Stimulated activated CD8-positive, alpha-beta memory T cell treated with anti-CD3 and anti-CD28 coated beads, Interleukin-12 subunit alpha, Interleukin-12 subunit beta, amount 100 ng/mL, for 4 hours (primary cell): Measurements from ENCODE around the gene KAT2A.

Experiments
- DNase-seq: peaks from one replicate; pipeline ENCODE4 v3.0.0-alpha.2; 2020; ENCODE audit warnings: low read depth

KAT2A gene

DNA sequence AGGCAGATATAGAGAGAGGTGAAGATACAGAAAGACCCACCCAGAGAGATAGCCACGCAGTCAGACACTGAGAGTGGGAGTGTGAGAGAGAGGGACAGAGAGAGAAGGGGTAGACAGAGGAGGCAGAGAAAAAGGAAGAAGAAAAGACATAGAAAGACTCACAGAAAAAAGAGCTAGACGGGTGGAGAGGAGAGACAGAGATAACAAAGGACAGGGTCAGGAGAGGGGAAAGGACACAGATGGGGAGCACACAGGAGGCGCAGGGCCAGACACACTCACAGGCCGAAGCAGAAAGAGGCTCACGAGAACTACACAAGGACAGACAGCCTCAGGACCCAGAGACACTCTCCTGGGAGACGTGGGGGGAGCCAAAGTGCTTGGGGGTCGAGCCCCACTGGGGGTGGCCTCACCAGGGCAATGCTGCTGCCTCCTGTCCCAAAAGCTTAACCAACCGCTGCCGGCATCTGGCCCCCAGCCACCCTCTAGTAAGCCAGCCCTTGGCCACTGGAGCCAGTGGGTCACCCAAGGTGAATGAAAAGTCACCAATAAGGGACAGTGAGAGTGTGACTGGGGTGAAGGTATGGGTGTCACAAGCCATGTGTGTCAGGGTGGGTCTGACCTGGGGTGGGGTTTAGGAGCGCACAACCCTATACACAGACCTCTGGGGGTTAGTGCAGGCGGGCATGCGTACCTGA lies 26.6 kb downstream of the KAT2A start:
- DNase-seq, result no peak

DNA sequence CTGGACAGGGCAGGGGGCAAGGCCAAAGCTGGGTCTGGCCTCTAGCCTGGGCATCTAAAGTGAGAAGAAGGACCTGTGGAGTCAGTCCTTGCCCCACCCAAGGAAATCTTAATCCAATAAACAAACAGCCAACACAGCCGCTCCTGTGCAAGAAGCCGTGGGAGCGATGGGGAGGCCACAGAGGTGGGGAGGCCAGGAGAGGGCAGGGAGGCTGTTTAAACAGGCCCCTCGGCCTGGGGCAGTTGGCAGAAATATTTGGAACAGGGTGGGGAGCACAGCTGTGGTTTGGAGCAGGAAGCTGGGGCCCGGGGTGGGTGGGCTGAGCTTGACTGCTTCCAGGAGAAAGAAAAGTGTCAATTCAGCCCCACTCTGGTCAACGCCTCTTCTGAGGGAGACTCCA lies 28.2 kb downstream of the KAT2A start:
- DNase-seq, result no peak

DNA sequence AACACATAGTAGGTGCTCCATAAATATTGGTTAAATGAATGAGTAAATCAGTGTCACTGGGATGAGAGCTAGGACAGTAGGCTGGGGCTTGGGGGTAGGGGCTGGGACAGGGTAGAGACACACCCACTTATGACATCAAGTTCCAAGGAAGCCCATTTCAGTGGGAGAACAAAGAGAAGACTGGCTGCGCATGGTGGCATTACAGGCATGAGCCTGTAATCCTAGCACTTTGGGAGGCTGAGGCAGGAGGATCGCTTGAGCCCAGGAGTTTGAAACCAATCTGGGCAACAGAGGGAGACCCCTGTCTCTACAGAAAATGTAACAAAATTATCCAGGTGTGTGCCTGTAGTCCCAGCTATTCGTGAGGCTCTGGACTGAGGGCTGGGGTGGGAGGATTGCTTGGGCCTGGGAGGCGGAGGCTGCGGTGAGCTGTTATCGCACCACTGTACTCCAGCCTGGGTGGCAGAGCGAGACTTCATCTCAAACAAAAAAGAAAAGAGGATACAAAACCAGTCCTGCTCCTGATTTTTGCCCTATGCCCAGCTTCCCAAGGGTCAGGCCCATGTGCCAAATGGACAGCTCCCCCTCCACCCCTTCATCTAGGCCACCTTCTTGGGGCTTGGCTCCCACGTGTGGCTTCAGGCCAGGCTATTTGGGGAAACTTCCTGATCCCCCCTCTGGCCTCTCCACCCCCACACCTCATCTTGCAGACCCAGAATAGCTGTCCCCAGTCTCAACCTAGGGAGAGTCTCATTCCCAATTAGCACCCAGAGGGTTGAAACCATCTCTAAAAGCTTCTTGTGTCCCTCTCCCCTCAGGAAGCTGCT lies 30.0 kb downstream of the KAT2A start:
- DNase-seq, result no peak

DNA sequence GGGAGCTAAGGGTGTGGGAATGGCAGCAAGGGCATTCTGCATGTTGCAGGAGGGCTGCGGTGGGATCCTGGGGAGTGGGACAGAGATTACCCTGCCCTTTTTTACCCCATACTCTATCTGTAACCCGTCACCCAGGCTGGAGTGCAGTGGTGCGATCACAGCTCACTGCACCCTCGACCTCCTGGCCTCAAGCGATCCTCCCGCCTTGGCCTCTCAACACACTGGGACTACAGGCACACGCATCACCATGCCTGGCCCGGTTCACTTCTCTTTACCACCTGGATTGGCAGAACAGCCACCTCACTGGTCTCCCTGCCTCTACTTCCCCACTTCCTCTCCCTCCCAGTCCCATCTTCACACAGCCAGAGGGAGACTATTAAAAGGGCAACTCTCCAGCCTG lies 32.4 kb downstream of the KAT2A start:
- no peak for DNase-seq

DNA sequence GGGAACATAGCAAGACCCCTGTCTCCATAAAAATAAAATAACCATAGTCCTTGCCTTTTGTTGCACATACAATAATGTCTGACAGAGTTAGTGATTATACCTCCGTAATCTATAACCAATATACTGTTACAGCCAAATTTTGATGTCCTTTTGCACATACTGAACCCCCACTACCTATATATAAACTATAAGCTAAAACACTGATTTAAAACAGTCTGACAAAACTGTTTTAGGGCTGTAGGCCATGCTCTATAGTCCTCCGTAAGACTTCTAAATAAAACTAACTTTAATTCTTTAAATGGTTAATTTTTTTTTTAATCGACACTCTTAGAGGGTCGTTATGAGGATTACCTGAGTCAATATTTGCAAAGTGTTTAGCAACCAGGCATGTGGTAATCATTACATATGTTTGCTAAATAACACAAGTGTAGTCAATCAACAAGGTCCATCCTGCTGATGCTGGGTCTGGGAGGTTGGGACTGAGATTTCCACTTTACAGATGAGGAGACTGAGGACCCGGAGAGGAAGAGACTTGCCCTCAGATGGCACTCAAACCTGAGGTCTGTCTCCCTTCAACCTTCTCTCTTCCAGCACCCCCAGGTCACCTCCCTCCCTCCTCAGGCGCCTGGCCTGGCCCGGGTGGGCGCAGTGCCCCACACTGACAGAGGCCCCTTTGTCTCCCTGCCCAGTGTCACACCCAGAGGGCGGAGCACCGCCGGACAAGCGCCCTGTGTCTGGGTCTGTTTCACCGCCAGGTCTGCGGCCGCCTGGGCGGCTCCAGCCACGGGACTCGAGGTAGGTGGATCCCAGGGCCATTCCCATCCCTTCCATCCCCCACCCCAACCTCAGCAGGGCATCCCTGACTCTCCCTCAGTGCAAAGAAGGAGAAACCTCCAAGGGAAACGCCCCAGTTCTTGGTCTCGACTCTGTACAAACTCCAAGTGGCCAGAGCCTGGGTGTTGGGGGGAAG lies 33.1 kb downstream of the KAT2A start:
- DNase-seq, result no peak

DNA sequence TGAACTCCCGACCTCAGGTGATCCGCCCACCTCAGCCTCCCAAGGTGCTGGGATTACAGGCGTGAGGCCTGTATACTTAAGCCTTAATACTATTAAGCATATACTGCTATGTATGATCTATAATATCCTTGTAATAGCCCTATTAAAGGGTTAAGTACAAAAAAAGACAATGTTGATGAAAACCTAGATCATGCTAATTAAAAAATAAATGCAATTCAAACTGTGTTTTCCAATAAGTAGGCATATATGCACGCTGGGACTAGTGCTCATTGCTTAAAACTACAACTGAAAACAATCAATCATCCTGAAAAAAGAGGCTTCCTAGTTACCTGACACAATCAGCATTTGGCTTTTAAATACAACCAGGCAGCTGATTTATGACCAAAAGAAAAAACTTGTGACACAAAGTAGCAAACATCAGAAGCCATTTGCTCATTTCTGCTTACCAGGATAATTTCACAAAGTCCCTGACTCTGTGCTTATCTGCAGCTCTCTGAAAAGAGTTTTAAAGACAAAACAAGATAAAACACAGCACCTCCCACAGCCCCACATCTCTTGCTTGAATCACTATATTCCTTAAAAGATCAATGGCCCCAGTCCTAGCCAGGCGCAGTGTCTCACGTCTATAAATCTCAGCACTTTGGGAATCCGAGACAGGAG lies 34.0 kb downstream of the KAT2A start:
- DNase-seq, result no peak

DNA sequence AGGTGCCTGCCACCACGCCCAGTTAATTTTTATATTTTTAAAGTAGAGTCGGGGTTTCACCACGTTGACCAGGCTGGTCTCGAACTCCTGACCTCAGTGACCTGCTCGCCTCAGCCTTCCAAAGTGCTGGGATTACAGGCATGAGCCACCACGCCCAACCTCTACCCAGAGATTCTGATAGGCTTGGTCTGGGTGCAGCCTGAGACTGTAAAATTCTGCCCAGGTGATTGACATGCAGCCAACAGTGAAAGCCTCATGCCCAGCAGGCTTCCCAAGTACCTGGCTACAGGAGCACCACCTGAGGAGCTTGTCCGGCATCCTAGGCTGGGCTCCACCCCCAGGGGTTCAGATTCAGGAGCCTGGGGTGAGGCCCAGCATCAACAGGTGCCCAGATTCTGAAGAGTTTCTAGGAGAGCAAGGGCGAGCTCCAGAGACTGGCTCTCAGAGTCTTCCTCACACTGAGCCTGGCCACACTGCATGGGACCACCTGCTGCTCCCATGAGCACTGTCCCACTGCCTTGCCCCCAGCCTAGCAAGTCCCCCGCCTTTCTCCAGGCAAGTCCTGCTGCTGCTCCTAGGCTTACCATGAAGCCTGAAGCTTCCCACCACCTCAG lies 39.5 kb downstream of the KAT2A start:
- no peak for DNase-seq

DNA sequence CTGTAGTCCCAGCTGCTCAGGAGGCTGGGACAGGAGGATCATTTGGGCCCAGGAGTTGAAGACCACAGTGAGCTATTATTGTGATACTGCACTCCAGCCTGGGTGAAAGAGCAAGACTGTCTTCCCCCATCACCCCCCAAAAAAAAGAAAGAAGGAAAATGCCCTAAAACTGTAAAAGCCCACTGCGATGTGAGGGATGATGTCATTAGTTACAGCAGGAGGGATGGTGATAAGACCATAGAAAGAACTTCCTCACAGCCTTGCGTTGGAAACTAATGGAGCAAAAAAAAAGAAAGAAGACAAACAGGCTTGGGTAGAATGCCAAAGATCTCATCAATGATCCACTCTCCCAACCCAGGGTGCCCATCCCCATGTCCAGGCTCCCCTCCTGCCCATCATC lies 41.6 kb downstream of the KAT2A start:
- no peak for DNase-seq

DNA sequence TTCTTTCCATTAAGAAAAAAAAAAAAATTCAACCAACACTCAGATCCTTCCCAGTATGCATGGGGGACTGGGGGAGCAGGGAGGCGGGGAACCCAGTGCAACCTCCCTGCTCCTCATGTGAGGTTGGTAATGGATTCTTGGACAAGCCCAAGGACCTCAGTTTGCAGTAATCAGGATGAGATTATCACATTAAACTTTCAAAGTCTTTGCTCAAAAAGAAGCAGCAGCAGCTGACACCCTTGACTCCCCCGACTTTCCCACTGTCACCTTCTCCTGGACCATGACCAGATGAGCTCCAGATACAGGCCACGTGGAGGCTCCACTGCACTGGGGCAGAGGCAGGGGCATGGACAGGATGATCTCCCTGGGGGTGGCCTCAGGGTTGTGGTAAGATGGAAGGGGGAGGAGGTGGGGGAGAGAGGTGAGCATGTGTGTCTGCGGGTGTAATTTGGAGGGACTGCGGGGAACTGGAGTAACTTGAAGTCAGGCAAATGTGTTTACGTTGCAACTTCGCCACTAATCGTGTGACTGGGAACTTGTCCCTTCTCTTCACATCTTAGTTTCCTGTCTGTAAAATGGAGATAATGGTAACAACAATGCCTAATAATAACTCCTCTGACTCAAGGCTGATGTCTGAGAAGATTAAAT lies 42.6 kb downstream of the KAT2A start:
- no peak for DNase-seq

DNA sequence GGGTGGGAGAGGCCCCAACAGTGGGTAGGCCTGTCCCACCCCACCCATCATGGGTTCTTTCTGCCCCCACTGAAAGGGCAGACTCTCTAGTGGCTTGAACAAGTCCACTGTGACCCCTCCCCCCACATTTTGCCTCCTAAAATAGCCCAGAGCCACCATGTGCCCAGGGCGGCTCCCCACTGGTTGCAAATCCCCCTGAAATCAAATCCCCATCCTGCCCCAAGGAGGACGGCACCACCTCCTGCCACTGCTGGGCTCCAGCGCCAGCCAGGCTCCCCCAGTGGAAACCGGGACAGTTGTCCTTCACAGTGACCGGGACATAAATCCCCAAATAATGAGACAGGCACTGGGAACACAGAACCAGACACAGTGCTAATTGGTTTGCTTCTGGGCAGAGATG lies 43.4 kb downstream of the KAT2A start:
- no peak for DNase-seq

DNA sequence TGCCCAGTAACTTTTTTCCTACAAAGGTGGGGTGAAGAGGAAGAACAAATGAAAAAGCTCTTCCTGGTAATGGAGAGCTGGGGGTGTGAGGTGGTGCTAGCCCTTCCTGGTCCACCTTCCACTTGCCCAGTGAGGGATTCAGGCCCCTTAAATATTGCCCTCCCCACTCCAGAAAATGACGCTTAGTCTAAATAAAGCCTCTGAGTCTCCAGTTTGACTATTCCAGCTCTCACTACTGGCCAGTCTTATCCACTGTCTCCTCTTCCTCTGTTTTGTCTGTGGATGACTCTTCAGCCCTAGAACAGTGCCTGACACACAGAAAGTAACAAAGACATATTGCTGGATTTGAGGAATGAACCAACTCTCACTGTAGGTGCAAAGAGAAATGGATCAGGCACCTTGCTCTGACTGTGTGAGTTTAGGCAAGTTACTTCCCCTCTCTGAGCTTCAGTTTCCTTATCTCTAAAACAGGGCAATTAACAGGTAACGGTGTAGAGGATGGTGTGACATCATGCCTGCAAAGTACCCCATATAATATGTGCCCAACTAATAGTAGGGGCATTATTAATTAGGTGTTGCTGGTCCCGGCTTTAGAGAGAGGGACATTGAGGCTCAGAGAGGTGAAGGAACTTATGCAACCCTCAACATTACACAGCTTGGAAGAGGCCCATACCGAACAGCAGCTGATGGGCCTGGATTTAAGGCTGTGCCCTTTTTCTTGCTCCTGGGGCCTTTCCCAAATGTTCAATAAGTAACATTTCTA lies 44.2 kb downstream of the KAT2A start:
- no peak for DNase-seq

DNA sequence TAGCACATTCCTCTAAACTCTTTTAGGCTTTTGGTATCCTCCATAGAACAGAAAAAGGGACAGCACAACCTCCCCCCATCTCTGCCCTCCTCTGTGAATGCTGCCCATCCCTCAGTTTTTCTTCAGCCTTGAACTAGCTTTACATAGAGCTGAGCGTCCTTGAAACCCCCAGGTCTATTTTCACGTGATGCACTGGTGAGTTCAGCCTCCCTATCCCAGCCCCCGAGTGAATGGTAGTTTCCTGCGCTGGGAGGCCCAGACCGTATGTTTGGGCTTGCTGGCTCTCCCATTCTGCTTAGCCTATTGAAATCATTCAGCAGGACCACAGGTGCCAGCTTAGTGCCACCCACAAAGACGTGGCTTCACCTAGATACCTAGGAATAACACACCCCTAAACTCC lies 45.4 kb downstream of the KAT2A start:
- no peak for DNase-seq

DNA sequence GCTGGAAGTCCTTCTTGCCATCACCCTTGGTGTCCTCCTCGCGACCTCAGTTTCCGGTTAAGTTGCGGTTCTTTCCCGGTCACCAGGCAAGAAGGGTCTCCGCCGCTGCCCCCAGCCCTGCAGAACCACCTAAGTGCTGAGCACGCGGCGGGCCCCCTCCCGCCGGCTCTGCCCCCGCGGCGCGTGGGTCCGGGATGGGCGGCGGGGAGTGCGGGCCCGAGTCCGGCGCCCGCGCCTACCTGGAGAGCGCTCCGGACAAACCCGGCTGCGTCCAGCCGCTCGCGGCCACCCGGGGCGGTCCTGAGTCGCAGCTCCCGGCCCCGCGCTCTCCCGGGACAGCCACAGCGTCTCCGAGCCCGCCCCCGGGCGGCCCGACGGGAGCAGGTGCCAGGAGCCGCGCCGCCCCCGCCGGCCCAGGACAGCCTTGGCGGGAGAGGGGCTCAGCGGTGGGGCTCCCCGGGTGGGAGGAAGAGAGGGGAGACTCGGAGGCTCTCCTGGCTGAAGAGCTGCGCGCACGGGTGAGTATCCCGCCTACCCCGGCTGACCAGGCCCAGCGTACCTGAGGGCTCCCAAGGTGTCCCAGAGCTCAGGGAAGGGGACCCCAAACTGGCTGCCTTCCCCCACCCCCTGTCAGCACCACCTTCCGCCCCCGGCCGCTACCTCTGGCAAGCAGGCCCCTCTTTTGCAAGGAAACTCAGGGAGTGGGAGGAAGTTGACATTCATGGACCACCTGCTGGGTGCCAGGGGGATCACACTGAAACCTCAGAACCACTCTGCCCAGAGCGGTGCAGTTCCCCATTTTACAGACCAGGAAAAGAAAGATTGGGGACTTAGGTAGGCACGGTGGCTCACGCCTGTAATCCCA lies 48.6 kb downstream of the KAT2A start:
- no peak for DNase-seq

DNA sequence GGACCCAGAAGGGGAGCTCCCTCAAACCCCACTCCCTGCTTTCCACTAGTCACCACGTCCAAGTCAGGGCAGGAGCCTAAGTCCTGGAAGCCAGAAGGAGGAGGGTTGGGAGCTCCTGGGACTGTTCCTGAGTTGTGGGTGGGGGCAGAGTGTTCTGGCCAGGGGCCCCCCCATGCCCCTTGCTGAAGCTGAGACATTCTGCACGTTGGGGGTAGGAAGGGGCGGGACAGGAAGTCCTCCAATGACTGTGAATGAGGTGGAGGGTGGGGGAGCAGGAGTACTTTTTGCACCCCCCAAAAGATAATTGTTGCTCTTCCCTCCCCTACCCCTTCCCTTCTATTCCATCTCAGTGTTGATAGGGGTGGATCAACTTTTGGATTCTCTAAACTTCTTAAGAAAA lies 49.4 kb downstream of the KAT2A start:
- no peak for DNase-seq

DNA sequence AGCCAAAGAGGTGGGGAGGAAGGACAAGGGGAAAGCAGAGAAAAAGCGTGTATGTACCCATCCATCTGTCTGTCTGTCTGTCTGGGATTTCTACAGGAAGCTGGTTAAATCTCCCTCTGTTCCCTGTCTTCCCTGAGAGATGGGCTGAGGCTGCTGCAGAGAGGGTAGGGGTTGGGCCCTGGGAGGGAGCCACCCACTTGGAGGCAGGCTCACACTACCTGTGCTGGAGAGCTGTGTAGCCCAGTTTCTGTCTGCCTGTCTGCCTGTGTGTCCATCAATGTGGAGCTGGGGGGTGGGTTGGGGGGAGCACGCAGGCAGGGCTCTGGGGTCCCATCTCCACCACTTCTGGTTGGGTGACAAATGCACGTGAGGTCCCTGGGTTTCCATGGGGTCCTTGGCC lies 52.2 kb downstream of the KAT2A start:
- no peak for DNase-seq

DNA sequence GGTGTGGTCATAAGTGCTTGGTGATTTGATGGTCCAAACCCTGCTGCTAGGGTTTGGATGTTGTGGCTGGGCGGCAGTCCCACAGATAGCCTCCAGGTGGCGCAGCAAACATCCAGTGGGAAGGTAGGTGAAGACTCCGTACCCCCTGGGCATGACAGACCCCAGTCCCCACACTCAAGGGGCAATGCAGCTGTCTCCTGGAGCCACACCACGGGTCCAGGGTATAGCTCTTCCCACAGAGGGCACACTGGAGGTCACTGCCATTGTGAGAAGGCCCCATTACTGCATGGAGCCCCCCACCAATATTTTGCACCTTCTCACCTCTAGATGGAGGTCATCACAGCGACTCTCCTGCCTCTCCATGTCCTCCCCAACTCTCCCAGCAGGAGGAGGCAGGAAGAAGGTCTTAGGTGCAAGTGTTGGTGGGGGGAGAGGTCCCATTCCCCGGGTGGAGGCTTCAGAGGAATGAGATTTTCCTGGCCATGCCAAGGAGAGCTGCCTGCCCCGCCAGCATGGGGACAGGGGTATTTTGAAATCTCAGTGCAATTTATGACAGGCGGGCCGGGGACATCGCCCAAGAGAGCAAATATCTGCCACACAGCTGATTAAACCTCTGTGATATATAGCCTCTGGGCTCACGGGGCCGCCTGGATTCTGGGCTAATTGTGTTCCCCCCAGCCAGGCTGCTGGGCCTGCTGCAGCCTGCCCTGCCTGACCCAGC lies 53.6 kb downstream of the KAT2A start:
- DNase-seq, result peak; percentile 24

DNA sequence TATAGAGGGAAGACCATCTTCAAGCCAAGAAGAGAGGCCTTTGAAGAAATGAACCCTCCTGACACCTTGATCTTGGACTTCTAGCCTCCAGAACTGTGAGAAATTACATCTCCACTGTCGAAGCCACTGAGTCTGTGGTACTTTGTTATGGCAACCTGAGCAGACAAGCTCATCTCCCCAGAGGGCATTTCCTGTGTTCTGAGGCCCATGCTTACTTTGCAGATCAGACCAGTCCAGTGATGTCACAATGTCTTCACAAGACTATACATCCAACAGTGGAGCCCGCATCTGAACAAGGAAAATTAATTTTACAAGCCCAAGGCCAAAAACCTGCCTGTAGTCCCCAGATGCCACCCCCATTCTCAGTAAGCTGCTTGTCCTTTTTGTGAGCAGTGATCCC lies 56.0 kb downstream of the KAT2A start:
- DNase-seq, result no peak
